Spleen (tissue), 7 donors: ENCODE results near the gene MFN2.

Source experiments
- POLR2A ChIP-seq, 3 donors: fragments of 450-650 bp; IDR thresholded peaks; one replicate each; pipeline ENCODE4 v1.5.1; 2017; ENCODE audit warnings: antibody characterized with exemption in 3 of 3, mild to moderate bottlenecking in 1 of 3
- TF ChIP-seq, protein P1 (sequence below), 11 experiments: fragments of 200-600 bp in 7 of 11; fragments of 450-650 bp in 4 of 11; sonication (generic) in 4 of 11; IDR thresholded peaks in 8 of 11; conservative IDR thresholded peaks in 3 of 11; 1 replicate in 7 of 11; 2 replicates in 4 of 11; pipeline versions ENCODE4 v1.4.0 to v1.8.0; 2016 to 2021; ENCODE audit warnings: antibody characterized with exemption in 11 of 11, inconsistent platforms in 4 of 11, mild to moderate bottlenecking in 1 of 11
- donor health status: DM: no; HTN: no; CAD: no; lungs with moderate emphysema.
- donor health status: DM: no; HTN: no; CAD: no.
- donor health status: DM: no; HTN: no; CAD: no.

DNA sequence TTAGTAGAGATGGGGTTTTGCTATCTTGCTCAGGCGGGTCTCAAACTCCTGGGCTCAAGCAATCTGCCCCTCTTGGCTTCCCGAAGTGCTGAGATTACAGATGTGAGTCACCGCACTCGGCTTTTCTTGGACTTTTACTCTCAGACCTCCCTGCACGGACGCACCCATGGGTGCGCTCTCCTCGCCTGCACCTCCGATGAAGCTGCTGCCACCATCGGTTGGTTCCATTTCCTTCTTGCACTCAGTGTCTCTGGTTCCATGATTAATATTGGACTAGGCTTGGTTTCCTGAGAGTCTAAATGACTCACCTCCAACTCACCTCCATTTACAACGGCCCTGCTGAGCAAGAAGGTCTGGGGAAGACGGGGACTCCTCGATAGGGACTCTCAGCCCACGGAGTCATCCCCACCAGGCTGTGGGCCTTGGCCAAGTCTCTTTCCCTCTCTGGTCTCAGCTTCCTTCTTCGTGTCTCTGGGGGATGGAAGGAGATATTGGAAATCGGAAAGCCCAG is 76.1 kb downstream of the MFN2 start:
- TF ChIP-seq, protein P1, sequence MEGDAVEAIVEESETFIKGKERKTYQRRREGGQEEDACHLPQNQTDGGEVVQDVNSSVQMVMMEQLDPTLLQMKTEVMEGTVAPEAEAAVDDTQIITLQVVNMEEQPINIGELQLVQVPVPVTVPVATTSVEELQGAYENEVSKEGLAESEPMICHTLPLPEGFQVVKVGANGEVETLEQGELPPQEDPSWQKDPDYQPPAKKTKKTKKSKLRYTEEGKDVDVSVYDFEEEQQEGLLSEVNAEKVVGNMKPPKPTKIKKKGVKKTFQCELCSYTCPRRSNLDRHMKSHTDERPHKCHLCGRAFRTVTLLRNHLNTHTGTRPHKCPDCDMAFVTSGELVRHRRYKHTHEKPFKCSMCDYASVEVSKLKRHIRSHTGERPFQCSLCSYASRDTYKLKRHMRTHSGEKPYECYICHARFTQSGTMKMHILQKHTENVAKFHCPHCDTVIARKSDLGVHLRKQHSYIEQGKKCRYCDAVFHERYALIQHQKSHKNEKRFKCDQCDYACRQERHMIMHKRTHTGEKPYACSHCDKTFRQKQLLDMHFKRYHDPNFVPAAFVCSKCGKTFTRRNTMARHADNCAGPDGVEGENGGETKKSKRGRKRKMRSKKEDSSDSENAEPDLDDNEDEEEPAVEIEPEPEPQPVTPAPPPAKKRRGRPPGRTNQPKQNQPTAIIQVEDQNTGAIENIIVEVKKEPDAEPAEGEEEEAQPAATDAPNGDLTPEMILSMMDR (IDR thresholded peaks at IDR 0.05 in 8 of 11, conservative IDR thresholded peaks at IDR 0.05 in 3 of 11) = no peak
- no peak for TF ChIP-seq POLR2A (IDR thresholded peaks at IDR 0.05)
